GM23338 (cell line): ENCODE data around the gene CELA3A.

ENCODE experiments used
- CREB1 ChIP-seq: fragments of 250-450 bp; sonication (Bioruptor Pico); IDR thresholded peaks from 2 replicates; pipeline ENCODE4 v1.5.0; 2020; ENCODE audit warnings: low read depth, mild to moderate bottlenecking, moderate library complexity
- EZH2 ChIP-seq: fragments of 200-600 bp; sonication (generic); IDR thresholded peaks from one replicate; pipeline ENCODE4 v1.8.0; 2017; ENCODE audit warnings: antibody characterized with exemption, mild to moderate bottlenecking, low read depth; ENCODE audit not compliant: unreplicated experiment
- EZH2phosphoT487 ChIP-seq: fragments of 200-600 bp; sonication (generic); IDR thresholded peaks from one replicate; pipeline ENCODE4 v1.8.1; 2018; ENCODE audit warnings: antibody characterized with exemption; ENCODE audit not compliant: unreplicated experiment
- JUNB ChIP-seq: IDR thresholded peaks from one replicate; pipeline ENCODE4 v1.6.1; 2016; ENCODE audit warnings: antibody characterized with exemption; ENCODE audit not compliant: unreplicated experiment
- NANOG ChIP-seq: IDR thresholded peaks from 2 replicates; pipeline ENCODE4 v1.6.1; 2016; ENCODE audit warnings: antibody characterized with exemption, borderline replicate concordance
- POLR2AphosphoS5 ChIP-seq: IDR thresholded peaks from 2 replicates; pipeline ENCODE4 v1.6.1; 2016; ENCODE audit warnings: antibody characterized with exemption, low read depth
- STAT1 ChIP-seq: IDR thresholded peaks from one replicate; pipeline ENCODE4 v1.6.1; 2016; ENCODE audit warnings: antibody characterized with exemption; ENCODE audit not compliant: unreplicated experiment
- ZNF114 ChIP-seq: fragments of 250-450 bp; sonication (Bioruptor Pico); IDR thresholded peaks from 2 replicates; pipeline ENCODE4 v1.5.0; 2020; ENCODE audit warnings: mild to moderate bottlenecking, moderate library complexity
- ZNF331 ChIP-seq: fragments of 250-450 bp; sonication (Bioruptor Pico); IDR thresholded peaks from 2 replicates; pipeline ENCODE4 v1.5.0; 2020; ENCODE audit warnings: low read depth, mild to moderate bottlenecking, moderate library complexity
- TF ChIP-seq, protein P1 (sequence below), 2 experiments: fragments of 200-600 bp in 1 of 2; sonication (generic) in 1 of 2; conservative IDR thresholded peaks; 2 replicates each; pipeline versions ENCODE4 v1.5.1 to v1.6.1; 2016 to 2017; ENCODE audit warnings: antibody characterized with exemption in 2 of 2, low read depth in 2 of 2, mild to moderate bottlenecking in 2 of 2, moderate library complexity in 1 of 2
- TF ChIP-seq, protein P2 (sequence below): IDR thresholded peaks from one replicate; pipeline ENCODE4 v1.6.1; 2018; ENCODE audit warnings: antibody characterized with exemption; ENCODE audit not compliant: unreplicated experiment
- TF ChIP-seq, protein P3 (sequence below): fragments of 250-450 bp; sonication (Bioruptor Pico); IDR thresholded peaks from 2 replicates; pipeline ENCODE4 v1.5.0; 2020; ENCODE audit warnings: mild to moderate bottlenecking, moderate library complexity
- TF ChIP-seq, protein P4 (sequence below): IDR thresholded peaks from 2 replicates; pipeline ENCODE4 v1.6.1; 2016; ENCODE audit warnings: antibody characterized with exemption

DNA sequence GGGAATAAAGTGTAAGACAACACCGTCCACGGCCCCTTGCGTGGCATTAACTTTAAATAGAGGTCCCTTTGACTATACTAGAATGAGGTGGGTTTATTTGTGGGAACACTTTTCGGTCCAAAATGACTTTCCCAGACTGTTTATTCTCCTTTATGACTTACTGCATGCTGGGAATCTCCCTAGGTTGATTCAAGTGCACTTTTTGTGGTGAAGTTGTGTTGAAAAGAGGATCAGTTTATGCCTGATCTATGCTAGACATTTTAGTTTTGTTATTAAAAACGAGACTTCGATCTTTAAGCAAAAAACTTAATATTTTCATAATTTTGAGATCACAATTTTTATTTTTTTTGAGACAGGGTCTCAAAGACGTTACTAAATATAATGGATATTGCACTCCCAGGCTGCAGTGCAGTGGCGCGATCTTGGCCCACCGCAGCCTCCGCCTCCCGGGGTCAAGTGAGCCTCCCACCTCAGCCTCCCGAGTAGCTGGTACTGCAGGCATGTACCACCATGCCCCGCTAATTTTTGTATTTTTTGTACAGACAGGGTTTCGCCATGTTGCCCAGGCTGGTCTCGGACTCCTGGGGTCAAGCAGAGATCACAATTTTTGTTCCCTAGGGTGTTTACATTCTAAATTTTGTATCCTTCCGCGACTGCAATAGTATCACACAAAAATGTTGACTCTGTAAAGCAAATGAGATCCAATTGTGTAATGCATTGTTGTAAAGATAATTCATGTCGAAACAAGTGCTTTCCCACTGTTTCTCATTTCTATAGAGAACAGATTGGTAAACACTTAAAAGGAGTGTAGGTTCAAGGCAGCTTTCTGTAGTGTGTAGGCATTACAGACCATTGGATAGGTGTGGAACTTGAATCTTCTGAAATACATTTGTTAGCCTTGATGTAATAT, 52.7 kb downstream of the CELA3A start:
- TF ChIP-seq, protein P1, sequence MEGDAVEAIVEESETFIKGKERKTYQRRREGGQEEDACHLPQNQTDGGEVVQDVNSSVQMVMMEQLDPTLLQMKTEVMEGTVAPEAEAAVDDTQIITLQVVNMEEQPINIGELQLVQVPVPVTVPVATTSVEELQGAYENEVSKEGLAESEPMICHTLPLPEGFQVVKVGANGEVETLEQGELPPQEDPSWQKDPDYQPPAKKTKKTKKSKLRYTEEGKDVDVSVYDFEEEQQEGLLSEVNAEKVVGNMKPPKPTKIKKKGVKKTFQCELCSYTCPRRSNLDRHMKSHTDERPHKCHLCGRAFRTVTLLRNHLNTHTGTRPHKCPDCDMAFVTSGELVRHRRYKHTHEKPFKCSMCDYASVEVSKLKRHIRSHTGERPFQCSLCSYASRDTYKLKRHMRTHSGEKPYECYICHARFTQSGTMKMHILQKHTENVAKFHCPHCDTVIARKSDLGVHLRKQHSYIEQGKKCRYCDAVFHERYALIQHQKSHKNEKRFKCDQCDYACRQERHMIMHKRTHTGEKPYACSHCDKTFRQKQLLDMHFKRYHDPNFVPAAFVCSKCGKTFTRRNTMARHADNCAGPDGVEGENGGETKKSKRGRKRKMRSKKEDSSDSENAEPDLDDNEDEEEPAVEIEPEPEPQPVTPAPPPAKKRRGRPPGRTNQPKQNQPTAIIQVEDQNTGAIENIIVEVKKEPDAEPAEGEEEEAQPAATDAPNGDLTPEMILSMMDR (conservative IDR thresholded peaks at IDR 0.05; ENCODE audit: low read depth in 2 of 2) = no peak
- TF ChIP-seq EZH2 = no peak
- no peak for TF ChIP-seq POLR2AphosphoS5
- TF ChIP-seq EZH2phosphoT487 = no peak
- TF ChIP-seq ZNF331 = no peak
- no peak for TF ChIP-seq NANOG
- TF ChIP-seq, protein P2, sequence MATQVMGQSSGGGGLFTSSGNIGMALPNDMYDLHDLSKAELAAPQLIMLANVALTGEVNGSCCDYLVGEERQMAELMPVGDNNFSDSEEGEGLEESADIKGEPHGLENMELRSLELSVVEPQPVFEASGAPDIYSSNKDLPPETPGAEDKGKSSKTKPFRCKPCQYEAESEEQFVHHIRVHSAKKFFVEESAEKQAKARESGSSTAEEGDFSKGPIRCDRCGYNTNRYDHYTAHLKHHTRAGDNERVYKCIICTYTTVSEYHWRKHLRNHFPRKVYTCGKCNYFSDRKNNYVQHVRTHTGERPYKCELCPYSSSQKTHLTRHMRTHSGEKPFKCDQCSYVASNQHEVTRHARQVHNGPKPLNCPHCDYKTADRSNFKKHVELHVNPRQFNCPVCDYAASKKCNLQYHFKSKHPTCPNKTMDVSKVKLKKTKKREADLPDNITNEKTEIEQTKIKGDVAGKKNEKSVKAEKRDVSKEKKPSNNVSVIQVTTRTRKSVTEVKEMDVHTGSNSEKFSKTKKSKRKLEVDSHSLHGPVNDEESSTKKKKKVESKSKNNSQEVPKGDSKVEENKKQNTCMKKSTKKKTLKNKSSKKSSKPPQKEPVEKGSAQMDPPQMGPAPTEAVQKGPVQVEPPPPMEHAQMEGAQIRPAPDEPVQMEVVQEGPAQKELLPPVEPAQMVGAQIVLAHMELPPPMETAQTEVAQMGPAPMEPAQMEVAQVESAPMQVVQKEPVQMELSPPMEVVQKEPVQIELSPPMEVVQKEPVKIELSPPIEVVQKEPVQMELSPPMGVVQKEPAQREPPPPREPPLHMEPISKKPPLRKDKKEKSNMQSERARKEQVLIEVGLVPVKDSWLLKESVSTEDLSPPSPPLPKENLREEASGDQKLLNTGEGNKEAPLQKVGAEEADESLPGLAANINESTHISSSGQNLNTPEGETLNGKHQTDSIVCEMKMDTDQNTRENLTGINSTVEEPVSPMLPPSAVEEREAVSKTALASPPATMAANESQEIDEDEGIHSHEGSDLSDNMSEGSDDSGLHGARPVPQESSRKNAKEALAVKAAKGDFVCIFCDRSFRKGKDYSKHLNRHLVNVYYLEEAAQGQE = no peak
- no peak for TF ChIP-seq ZNF114 (CRISPR knock-in tag)
- no peak for TF ChIP-seq CREB1 (CRISPR knock-in tag)
- no peak for TF ChIP-seq JUNB
- TF ChIP-seq STAT1 = no peak
- TF ChIP-seq, protein P3, sequence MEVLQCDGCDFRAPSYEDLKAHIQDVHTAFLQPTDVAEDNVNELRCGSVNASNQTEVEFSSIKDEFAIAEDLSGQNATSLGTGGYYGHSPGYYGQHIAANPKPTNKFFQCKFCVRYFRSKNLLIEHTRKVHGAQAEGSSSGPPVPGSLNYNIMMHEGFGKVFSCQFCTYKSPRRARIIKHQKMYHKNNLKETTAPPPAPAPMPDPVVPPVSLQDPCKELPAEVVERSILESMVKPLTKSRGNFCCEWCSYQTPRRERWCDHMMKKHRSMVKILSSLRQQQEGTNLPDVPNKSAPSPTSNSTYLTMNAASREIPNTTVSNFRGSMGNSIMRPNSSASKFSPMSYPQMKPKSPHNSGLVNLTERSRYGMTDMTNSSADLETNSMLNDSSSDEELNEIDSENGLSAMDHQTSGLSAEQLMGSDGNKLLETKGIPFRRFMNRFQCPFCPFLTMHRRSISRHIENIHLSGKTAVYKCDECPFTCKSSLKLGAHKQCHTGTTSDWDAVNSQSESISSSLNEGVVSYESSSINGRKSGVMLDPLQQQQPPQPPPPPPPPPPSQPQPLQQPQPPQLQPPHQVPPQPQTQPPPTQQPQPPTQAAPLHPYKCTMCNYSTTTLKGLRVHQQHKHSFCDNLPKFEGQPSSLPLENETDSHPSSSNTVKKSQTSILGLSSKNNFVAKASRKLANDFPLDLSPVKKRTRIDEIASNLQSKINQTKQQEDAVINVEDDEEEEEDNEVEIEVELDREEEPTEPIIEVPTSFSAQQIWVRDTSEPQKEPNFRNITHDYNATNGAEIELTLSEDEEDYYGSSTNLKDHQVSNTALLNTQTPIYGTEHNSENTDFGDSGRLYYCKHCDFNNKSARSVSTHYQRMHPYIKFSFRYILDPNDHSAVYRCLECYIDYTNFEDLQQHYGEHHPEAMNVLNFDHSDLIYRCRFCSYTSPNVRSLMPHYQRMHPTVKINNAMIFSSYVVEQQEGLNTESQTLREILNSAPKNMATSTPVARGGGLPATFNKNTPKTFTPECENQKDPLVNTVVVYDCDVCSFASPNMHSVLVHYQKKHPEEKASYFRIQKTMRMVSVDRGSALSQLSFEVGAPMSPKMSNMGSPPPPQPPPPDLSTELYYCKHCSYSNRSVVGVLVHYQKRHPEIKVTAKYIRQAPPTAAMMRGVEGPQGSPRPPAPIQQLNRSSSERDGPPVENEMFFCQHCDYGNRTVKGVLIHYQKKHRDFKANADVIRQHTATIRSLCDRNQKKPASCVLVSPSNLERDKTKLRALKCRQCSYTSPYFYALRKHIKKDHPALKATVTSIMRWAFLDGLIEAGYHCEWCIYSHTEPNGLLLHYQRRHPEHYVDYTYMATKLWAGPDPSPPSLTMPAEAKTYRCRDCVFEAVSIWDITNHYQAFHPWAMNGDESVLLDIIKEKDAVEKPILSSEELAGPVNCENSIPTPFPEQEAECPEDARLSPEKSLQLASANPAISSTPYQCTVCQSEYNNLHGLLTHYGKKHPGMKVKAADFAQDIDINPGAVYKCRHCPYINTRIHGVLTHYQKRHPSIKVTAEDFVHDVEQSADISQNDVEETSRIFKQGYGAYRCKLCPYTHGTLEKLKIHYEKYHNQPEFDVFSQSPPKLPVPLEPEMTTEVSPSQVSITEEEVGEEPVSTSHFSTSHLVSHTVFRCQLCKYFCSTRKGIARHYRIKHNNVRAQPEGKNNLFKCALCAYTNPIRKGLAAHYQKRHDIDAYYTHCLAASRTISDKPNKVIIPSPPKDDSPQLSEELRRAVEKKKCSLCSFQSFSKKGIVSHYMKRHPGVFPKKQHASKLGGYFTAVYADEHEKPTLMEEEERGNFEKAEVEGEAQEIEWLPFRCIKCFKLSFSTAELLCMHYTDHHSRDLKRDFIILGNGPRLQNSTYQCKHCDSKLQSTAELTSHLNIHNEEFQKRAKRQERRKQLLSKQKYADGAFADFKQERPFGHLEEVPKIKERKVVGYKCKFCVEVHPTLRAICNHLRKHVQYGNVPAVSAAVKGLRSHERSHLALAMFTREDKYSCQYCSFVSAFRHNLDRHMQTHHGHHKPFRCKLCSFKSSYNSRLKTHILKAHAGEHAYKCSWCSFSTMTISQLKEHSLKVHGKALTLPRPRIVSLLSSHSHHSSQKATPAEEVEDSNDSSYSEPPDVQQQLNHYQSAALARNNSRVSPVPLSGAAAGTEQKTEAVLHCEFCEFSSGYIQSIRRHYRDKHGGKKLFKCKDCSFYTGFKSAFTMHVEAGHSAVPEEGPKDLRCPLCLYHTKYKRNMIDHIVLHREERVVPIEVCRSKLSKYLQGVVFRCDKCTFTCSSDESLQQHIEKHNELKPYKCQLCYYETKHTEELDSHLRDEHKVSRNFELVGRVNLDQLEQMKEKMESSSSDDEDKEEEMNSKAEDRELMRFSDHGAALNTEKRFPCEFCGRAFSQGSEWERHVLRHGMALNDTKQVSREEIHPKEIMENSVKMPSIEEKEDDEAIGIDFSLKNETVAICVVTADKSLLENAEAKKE (CRISPR knock-in tag) = no peak
- TF ChIP-seq, protein P4, sequence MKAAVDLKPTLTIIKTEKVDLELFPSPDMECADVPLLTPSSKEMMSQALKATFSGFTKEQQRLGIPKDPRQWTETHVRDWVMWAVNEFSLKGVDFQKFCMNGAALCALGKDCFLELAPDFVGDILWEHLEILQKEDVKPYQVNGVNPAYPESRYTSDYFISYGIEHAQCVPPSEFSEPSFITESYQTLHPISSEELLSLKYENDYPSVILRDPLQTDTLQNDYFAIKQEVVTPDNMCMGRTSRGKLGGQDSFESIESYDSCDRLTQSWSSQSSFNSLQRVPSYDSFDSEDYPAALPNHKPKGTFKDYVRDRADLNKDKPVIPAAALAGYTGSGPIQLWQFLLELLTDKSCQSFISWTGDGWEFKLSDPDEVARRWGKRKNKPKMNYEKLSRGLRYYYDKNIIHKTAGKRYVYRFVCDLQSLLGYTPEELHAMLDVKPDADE = no peak
